GM19351 (cell line): ENCODE data around the gene CDK2AP2.
"Not testable (repeated sequence)": the region's sequence is repeated elsewhere in the genome, so short reads cannot be mapped to it uniquely, and the experiment has no call there.

Source experiments
- ATAC-seq: cut with Tn5 transposase; IDR thresholded peaks from one replicate; pipeline ENCODE4 v1.9.1; 2021; ENCODE audit warnings: mild to moderate bottlenecking, moderate library complexity; ENCODE audit not compliant: unreplicated experiment

The CDK2AP2 gene

DNA sequence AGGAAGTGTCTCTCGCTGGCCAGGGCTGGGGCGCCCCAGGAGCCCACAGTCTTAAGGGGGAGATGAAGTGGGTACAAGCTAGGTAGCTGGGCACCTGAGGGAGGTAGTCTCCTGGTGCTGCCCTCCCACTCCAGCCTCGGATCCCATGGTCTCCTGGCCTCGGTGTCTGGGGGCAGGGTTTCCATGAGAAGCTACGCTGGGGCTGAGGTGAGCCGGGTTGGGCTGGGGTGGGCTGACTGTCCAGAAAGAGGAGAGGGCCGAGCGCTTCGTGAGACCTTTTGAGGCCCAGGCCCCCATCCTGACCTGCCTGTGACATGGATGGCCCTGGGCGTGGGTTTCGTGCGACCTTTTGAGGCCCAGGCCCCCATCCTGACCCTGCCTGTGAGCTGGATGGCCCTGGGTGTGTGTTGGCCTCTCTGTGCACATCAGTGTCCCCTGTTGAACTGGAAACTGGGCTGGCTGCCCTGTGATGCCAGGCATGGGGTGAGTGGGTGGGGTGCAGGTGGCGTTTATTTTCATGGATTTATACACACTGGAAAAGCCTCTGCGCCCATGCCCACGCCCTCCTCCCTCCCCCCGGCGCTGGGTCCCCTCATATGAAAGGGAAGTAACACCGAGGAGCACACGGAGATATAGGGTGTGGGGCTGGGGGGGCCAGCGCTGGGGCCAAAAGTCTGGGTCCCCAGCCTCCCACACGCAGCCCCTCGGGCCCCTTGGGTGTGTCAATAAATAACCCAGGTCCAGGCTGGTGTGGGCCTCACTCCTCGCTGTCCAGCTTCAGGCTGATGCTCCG lies 16.5 kb downstream of the CDK2AP2 start:
- no peak for ATAC-seq

DNA sequence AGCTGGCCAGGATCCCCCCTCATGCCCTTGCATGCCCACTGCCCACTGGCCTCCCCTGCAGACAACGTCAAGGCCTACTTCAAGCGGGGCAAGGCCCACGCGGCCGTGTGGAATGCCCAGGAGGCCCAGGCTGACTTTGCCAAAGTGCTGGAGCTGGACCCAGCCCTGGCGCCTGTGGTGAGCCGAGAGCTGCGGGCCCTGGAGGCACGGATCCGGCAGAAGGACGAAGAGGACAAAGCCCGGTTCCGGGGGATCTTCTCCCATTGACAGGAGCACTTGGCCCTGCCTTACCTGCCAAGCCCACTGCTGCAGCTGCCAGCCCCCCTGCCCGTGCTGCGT lies 17.3 kb downstream of the CDK2AP2 start:
- no peak for ATAC-seq

DNA sequence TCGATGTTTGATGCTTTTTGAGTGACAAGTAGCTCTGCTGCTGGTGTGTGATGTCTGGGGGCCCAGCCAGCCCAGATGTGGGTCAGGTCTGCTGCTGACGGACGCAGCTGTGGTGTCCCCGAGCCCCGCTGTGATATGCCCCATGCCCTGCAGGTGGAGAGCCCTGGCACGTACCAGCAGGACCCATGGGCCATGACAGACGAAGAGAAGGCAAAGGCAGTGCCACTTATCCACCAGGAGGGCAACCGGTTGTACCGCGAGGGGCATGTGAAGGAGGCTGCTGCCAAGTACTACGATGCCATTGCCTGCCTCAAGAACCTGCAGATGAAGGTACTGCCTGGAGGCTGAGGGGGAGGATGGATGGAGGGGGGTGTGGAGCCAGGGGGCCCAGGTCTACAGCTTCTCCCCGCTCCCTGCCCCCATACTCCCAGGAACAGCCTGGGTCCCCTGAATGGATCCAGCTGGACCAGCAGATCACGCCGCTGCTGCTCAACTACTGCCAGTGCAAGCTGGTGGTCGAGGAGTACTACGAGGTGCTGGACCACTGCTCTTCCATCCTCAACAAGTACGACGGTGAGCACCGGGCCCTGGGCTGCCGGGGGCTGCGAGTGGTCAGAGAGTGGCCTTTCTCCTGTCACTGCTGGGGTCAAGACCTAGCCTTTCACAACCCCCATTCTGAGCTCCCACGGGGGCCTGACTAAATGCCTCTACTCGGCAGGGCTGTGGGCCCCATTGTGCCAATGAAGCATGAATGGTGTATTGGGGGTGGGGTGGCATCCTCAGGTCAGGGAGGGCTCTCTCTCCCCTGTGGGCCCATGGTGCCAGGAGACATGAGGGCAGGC lies 17.9 kb downstream of the CDK2AP2 start:
- no peak for ATAC-seq

DNA sequence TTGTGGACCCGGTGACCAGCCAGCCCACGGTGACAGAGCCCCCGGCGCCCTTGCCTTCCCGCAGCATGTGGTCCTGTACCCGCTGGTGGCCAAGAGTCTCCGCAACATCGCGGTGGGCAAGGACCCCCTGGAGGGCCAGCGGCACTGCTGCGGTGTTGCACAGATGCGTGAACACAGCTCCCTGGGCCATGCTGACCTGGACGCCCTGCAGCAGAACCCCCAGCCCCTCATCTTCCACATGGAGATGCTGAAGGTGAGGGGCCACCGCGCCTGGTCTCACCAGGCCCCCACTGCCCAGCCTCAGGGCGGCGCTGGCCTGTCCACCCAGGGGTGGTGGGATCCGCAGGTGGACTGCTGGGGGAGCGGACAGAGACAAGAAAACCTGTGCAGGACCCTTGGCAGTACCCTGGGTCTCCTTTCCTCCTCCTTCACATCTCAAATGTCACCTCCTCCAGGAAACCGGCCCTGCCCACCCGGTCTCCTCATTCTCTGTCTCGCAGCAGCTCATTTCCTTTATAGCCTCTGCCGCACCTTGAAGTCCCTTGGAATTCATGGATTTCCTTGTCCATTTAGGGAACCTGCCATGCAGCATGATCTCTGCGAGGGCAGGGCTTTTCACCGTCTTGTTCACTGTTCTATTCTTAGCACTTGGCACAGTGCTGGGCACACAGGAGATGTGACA lies 18.6 kb downstream of the CDK2AP2 start:
- no peak for ATAC-seq

DNA sequence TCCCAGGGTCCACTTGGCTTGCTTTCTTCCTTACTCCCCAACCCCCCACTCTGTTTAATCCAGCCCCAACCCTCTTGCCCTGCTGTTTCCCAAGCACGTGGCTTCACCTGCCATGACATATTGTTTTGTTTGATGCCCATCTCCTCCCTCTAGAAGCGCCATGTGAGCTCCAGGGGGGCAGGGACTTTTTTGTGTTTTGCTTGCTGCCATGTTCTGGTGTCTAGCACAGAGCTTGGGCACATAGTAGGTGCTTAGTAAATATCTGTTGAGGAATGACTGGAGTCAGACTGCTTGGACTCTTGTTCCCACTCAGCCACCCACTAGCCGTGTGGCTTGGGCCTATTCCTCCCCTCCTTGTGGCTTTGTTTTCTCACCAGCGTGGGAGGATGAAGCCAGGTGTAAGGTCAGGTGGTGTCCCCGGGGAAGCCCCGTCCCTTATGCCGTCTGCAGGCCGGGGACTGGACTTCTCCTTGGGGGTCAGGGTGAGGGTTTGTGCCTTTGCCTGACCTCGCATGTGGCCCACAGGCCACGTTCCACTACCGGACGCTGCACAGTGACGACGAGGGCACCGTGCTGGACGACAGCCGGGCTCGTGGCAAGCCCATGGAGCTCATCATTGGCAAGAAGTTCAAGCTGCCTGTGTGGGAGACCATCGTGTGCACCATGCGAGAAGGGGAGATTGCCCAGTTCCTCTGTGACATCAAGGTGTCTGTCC lies 21.3 kb downstream of the CDK2AP2 start:
- peak; percentile 38 for ATAC-seq

DNA sequence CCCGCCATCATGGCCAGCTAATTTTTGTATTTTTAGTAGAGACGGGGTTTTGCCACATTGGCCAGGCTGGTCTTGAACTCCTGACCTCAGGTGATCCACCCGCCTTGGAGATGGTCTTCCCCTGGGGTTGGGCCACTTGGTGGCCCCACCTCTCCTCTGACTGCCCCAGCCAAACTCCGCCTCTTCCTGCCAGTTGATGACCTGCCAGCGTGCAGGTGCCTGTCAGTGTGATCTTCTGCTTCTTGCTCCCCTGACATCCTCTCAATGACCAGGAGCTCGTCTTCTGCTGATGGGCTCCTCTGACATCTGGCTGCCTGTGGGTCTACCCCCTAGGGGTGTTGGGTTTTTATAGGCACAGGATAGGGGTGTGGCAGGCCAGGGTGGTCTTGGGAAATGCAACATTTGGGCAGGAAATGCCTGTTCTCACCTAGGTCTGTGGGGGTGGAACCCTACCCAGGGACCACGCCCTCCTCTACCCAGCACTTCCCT lies 22.0 kb downstream of the CDK2AP2 start:
- ATAC-seq = not testable (repeated sequence)

DNA sequence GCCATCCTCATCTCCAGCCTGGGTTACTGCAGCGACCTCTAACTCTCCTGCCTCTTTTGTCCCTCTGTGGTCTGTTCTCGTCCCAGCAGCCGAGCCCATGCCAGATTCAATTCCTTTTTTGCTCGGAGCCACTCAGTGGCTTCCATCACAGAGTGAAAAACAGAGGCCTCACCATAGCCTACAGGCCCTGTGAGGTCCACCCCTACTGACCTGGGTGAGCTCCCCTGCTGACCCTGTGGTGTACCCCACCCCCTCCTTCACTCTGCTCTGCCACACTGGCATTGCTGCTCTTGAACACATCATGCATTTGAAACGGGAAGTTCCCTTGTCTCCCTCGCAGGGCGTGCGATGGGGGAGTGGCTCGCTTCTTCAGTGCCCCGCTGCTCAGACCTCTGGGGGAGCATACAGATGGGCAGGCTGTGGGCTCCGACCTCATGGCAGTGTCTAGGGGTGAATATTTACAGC lies 23.1 kb downstream of the CDK2AP2 start:
- ATAC-seq = no peak

DNA sequence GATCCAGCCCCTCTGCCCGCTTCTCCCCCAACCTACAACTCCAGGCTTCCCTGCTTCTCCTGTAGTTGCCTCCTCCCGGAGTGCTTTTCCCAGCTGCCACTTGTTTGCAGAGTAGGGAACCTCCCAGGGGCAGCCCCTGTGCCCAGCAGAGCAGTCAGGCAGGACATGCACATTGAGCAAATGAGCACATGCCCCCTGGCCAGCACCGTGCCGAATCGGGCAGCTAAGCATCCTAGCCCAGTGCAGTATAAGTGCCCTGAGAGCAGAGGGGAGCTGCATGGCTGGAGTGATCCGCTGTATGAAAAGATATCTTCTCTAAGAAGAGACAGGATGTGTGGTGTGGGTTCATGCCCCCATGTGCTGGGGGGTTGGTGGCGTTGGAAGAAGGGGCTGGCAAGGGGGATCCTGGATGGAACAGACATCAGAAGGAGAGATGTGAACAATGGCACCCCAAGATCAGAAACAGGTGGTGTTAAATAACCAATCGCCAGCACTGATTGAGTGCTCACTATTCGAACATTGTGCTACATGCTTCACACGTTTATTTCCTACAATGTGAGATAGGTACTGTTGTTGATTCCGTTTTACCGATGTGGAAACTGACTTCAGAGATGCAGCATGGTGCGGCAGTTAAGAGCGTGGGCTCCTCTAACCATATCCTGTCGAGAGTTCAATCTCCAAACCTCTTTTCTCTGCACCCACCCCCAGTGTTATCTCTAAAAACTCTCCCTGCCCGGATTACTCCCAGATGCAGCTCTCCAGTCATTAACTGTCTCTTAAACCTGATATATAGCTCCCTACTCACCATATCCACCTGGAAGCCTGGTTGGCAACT lies 23.9 kb downstream of the CDK2AP2 start:
- no peak for ATAC-seq

DNA sequence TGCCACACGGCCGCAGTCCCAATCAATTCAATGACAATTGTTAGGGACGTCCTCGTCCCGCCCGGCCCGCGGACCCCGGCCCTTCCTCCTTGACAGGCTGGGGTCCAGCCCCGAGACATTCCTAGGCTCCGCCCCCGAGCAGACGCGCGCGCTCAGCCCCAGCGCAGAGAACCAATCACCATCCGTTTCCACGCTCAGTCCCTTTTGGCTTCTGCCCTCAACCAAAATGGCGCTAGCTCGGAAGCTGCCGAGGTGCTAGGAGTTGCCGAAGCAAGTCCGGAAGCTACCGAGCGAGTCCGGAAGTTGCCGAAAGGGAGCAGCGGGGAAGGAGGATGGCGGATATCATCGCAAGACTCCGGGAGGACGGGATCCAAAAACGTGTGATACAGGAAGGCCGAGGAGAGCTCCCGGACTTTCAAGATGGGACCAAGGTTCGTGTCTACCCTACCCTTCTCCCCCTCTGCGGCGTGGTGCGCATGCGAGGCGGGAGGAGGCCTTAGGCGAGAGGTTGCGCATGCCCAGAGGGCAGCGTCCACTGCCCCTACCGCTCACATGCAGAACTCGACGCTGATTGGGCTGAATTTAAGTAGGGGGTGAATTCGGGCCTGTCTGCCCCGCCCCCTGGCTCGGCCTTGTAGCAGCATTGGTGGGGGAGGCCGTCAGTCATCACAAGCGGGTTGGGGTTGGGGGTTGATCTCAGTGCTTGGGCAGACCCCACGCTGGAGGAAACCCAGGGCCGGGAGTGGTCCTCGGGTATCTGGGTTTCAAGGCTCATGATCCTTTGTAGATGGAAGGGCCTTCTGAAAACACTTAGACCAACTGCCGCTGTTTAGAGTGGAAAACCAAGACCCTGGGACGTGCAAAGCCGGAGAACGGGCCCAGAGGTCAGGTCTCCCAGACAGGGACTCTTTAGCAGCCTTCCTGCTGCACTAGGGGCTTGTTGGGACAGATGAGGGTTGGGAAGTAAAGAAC lies 24.8 kb downstream of the CDK2AP2 start, which contains the start of gene AIP:
Gene AIP, plus strand, starts transcription at position 200 of the 972 bp plus-strand sequence. Its CDS starts 133 bp downstream, at position 333.
- ATAC-seq = peak; percentile 59

DNA sequence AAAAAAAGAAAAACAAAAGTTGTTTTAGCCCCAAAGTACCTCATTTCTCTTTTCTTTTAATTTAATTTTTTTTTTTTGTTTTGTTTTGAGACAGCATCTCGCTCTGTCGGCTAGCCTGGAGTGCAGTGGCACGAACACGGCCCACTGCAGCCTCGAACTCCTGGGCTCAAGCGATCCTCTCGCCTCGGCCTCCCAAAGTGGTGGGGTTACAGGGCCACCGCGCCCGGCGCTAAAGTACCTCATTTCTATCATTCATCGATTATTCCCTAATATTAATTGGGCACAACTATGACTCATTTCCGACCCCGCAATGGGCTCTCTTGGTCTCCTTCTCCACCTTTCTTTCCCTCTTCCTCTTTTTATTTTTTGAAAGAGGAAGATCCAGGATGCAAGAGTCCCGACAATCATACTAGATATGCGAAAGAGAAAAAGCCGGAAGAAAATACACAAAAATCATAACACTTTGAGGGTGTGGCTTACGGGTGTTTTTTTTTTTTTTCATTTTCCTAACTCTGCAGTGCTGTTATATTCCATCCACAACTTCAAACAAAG lies 25.6 kb downstream of the CDK2AP2 start:
- ATAC-seq = no peak

DNA sequence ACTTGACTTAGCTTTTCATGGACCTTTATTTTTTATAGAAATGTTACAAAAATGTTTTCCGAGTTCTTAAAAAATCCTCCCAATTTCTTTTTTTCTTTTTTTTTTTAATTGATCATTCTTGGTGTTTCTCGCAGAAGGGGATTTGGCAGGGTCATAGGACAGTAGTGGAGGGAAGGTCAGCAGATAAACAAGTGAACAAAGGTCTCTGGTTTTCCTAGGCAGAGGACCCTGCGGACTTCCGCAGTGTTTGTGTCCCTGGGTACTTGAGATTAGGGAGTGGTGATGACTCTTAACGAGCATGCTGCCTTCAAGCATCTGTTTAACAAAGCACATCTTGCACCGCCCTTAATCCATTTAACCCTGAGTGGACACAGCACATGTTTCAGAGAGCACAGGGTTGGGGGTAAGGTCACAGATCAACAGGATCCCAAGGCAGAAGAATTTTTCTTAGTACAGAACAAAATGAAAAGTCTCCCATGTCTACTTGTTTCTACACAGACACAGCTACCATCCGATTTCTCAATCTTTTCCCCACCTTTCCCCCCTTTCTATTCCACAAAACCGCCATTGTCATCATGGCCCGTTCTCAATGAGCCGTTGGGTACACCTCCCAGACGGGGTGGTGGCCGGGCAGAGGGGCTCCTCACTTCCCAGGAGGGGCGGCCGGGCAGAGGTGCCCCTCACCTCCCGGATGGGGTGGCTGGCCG lies 30.5 kb downstream of the CDK2AP2 start:
- not testable (repeated sequence) for ATAC-seq

DNA sequence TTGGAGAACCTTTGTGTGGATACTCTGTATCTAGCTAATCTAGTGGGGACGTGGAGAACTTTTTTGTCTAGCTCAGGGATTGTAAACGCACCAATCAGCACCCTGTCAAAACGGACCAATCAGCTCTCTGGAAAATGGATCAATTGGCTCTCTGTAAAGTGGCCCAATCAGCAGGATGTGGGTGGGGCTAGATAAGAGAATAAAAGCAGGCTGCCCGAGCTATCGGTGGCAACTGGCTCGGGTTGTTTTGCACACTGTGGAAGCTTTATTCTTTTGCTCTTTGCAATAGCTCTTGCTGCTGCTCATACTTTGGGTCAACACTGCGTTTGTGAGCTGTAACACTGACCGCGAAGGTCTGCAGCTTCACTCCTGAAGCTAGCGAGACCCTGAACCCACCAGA lies 31.3 kb downstream of the CDK2AP2 start:
- ATAC-seq = not testable (repeated sequence)

DNA sequence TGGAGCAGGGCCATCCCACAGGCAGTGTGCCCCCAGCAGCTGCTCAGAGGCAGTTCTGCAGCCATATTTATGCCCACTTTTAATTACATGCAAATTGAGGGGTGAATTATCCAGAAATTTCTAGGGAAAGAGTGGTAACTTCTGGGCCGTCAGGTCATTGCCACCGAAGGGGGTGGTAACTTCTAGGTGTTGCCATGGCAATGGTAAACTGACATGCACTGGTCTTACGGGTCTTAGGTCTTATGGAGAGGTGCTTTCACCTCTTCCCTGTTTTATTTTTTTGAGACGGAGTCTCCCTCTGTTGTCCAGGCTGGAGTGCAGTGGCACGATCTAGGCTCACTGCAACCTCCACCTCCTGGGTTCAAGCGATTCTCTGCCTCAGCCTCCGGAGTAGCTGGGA lies 35.1 kb downstream of the CDK2AP2 start:
- ATAC-seq = no peak

DNA sequence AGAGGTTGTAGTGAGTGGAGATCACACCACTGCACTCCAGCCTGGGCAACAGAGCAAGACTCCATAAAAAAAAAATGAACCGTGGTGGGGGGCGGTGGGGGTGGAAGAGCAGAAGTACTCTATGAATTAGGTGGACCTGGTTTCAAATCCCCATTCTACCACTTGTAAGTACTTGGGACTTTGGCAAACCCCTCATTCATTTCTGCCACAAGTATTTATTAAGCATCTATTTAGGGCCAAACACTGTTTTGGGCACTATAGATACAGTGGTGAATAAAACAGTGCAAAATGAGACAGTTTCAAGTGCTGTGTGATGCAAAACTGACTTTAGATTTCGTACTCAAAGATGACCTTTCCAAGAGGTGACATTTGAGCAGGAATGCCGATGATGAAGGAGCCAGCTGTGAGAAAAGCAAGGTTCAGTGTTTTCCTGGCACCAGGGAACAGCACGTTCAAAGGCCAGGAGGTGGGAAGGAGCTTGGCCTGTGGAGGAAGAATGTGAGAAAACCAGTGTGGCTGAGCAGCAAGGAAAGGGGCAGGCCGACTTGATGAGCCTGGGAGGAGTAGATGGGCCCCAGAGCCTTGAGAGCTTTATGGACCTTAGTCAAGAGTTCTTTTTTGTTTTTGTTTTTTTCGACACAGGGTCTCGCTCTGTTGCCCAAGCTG lies 37.5 kb downstream of the CDK2AP2 start:
- no peak for ATAC-seq

DNA sequence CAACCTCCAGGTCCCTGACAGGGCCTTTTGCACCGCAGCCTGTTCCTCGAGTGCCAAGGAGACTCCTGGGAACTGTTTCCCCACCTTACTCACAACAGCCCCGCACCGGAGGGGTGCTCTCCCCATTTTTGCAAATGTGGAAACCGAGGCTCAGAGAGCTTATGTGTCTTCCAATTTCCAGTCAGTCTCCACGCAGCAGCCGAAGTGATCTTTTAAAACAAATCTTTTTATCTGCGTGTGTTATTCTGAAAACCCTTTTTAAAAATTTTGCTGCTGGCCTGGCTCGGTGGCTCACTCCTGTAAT lies 38.5 kb downstream of the CDK2AP2 start:
- ATAC-seq = no peak

DNA sequence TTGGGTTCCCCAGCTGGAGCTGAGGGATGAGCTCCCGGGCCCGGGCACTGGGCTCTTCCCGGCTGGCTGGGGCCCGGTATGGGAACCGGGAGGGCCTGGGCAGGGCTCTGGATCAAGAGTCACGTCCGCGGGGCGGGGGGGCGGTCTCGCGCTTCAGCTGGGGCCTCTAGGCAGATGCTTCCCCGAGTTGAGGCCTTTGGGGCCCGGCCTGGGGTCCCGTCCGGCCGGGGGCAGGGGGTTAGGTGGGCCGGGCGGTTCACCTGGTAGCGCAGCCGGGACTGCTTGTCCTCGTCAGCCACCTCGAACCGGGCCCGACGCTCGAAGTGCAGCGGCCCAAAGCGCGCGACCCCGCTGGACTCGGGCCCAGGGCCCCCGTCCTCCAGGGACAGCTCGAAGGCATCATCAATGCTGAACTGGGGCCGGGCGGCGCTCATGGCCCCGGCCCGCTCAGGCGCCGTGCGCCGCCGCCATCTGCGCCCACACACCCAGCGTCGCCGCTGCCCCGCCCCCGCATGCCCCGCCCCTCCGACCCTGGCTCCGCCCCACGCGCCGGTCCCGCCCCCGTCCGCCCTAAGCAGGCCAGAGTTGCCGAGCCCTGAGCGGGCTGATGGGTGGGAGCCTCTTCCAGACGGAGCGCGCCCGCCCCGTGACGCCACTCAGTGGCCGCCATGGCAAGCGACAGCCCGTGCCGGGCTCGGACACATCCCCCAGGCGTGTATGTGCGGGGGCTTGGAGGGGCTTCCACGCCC lies 39.0 kb downstream of the CDK2AP2 start, which contains the start of gene TMEM134:
Gene TMEM134, minus strand, starts transcription at position 493 of the 749 bp plus-strand sequence. Its CDS starts 59 bp downstream, at position 434.
- ATAC-seq = peak; percentile 74

DNA sequence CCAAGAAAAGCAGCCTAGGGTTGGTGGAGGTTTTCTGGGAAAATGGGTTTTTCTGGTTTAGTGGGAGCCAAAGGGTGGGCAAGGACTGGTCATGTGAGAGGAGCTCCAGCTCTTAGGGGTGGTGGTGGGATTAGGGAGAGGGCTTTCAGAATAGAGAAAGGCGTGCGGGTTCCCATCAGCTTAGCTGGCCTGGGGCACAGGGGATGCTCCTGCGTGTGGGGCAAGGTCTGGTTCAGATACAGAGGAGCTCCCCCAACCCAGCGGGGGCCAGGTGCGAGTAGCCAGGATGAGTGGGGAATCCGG lies 39.6 kb downstream of the CDK2AP2 start:
- ATAC-seq = peak; percentile 13
